MM.1S (cell line): Measurements from ENCODE around the gene VPS16.

ENCODE experiments used
- DNase-seq: peaks from one replicate; pipeline ENCODE4 v3.0.0-alpha.2; 2015
- H2AFZ ChIP-seq: fragments of 300-600 bp; sonication (generic); 2 replicates; pipeline ENCODE4 v1.6.0; 2016; ENCODE audit warnings: antibody characterized with exemption, low read length
- H3F3A ChIP-seq: fragments of 300-600 bp; sonication (generic); 2 replicates; pipeline ENCODE4 v1.6.1; 2016; ENCODE audit warnings: mild to moderate bottlenecking, antibody characterized with exemption, low read length, moderate library complexity, mixed read lengths; ENCODE audit not compliant: insufficient read depth
- H3K27ac ChIP-seq: fragments of 300-600 bp; sonication (generic); 2 replicates; pipeline ENCODE4 v1.5.1; 2016; ENCODE audit warnings: mild to moderate bottlenecking, low read length
- H3K27me3 ChIP-seq: fragments of 300-600 bp; sonication (generic); replicated peaks from 2 replicates; pipeline ENCODE4 v1.6.0; 2016; ENCODE audit warnings: low read length; ENCODE audit not compliant: insufficient read depth
- H3K36me3 ChIP-seq: fragments of 300-600 bp; sonication (generic); replicated peaks from 2 replicates; pipeline ENCODE4 v1.6.1; 2016; ENCODE audit warnings: mild to moderate bottlenecking, low read length, mixed read lengths; ENCODE audit not compliant: insufficient read depth
- H3K4me1 ChIP-seq: fragments of 300-600 bp; sonication (generic); 2 replicates; pipeline ENCODE4 v1.6.1; 2016; ENCODE audit warnings: low read length, mixed read lengths
- H3K4me2 ChIP-seq: fragments of 300-600 bp; sonication (generic); 2 replicates; pipeline ENCODE4 v1.6.0; 2016; ENCODE audit warnings: low read depth, low read length
- H3K4me3 ChIP-seq: fragments of 300-600 bp; sonication (generic); 2 replicates; pipeline ENCODE4 v1.5.1; 2016; ENCODE audit warnings: low read length, mixed read lengths
- H3K79me2 ChIP-seq: fragments of 300-600 bp; sonication (generic); 2 replicates; pipeline ENCODE4 v1.6.1; 2016; ENCODE audit warnings: mixed run types, low read length, mixed read lengths
- H3K9ac ChIP-seq: fragments of 300-600 bp; sonication (generic); 2 replicates; pipeline ENCODE4 v1.6.1; 2016; ENCODE audit warnings: low read length, mixed read lengths
- H3K9me2 ChIP-seq: fragments of 300-600 bp; sonication (generic); replicated peaks from 2 replicates; pipeline ENCODE4 v1.6.1; 2016; ENCODE audit warnings: mild to moderate bottlenecking, low read length, mixed read lengths; ENCODE audit not compliant: insufficient read depth
- H3K9me3 ChIP-seq: fragments of 300-600 bp; sonication (generic); replicated peaks from 2 replicates; pipeline ENCODE4 v1.6.1; 2016; ENCODE audit warnings: mild to moderate bottlenecking, low read length, mixed read lengths; ENCODE audit not compliant: insufficient read depth
- H4K20me1 ChIP-seq: fragments of 300-600 bp; sonication (generic); 2 replicates; pipeline ENCODE4 v1.6.1; 2016; ENCODE audit warnings: mild to moderate bottlenecking, low read length, moderate library complexity, mixed read lengths; ENCODE audit not compliant: insufficient read depth
- CTCF ChIP-seq: fragments of 300-600 bp; sonication (generic); IDR thresholded peaks from 2 replicates; pipeline ENCODE4 v1.5.1; 2016; ENCODE audit warnings: antibody characterized with exemption, low read length, mixed read lengths
- EZH2 ChIP-seq: fragments of 300-600 bp; sonication (generic); optimal IDR thresholded peaks from 2 replicates; pipeline ENCODE3; 2017; ENCODE audit warnings: low read depth, mild to moderate bottlenecking, antibody characterized with exemption, low read length, mixed read lengths
- EZH2phosphoT487 ChIP-seq: fragments of 300-600 bp; sonication (generic); IDR thresholded peaks from 2 replicates; pipeline ENCODE4 v1.6.1; 2018; ENCODE audit warnings: antibody characterized with exemption, low read length

Gene VPS16

DNA sequence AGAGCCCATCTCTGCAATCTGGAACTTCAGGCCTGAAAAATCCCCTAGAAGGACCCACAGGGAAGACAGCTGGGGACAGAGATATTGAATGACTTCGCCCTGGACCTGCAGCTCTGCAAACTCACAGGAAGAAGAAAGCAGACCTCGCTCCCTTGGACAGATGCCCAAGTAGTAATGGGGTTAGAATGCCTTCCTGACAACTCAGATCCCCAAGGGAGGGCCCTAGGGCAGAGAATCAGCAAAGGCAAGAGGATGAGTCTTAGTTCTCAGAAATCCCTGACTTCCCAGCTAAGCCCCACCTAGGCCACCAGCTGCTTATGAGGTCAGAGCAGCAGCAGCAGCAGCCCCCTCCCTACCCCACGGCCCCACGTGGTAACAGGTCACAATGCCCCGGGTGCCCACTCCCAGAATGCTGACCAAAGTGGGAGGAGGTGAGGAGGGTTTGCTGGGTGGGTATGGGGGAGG, 25.9 kb upstream of the VPS16 start, which contains the start of gene C20orf141:
Gene C20orf141, plus strand, starts transcription at position 401 of the 465 bp plus-strand sequence. CDS start 198 bp downstream, outside the sequence.
- no peaks in the 10 kb centered on the region for H3K79me2 ChIP-seq
- H3F3A ChIP-seq = no peaks in the 10 kb centered on the region
- no peaks in the 10 kb centered on the region for H3K9me3 ChIP-seq
- DNase-seq = no peak
- no peaks in the 10 kb centered on the region for H3K36me3 ChIP-seq
- TF ChIP-seq CTCF (no peak), EZH2 (no peak), EZH2phosphoT487 (no peak)
- H3K4me3 ChIP-seq = no peak within 1 kb of the TSS
- no peak within 1 kb of the TSS for H3K9ac ChIP-seq
- H2AFZ ChIP-seq = no peak within 1 kb of the TSS
- no peaks in the 10 kb centered on the region for H3K4me1 ChIP-seq
- no peak within 1 kb of the TSS for H3K27ac ChIP-seq
- H3K4me2 ChIP-seq = no peak within 1 kb of the TSS
- H4K20me1 ChIP-seq = no peaks in the 10 kb centered on the region
- no peaks in the 10 kb centered on the region for H3K9me2 ChIP-seq
- no peaks in the 10 kb centered on the region for H3K27me3 ChIP-seq

DNA sequence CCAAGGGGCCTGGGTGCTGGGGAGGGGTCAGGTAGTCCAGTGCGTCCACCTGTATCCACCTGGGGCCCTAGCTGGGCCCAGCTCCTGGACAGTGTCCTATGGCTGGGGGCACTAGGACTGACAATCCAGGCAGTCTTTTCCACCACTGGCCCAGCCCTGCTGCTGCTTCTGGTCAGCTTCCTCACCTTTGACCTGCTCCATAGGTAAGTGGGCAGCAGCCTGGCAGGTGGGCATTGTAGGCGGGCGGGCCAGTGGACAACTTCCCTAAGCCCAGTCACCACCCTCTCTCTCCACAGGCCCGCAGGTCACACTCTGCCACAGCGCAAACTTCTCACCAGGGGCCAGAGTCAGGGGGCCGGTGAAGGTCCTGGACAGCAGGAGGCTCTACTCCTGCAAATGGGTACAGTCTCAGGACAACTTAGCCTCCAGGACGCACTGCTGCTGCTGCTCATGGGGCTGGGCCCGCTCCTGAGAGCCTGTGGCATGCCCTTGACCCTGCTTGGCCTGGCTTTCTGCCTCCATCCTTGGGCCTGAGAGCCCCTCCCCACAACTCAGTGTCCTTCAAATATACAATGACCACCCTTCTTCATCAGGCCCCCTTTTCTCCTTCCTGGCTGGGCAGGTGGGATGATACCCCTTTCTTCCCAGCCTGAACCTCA, 25.2 kb upstream of the VPS16 start:
- no peak for TF ChIP-seq EZH2phosphoT487
- no peak for TF ChIP-seq CTCF
- no peak for TF ChIP-seq EZH2
- no peak overlapping the region for H3K4me2 ChIP-seq
- no peak overlapping the region for H3K4me3 ChIP-seq
- H3K9ac ChIP-seq = no peak overlapping the region
- H3K27ac ChIP-seq = no peak overlapping the region
- H3K9me2 ChIP-seq = no peaks in the 10 kb centered on the region
- no peaks in the 10 kb centered on the region for H3K4me1 ChIP-seq
- H4K20me1 ChIP-seq = no peaks in the 10 kb centered on the region
- no peaks in the 10 kb centered on the region for H3F3A ChIP-seq
- H3K79me2 ChIP-seq = no peaks in the 10 kb centered on the region
- no peaks in the 10 kb centered on the region for H3K36me3 ChIP-seq
- H3K27me3 ChIP-seq = no peaks in the 10 kb centered on the region
- H2AFZ ChIP-seq = no peak overlapping the region
- H3K9me3 ChIP-seq = no peaks in the 10 kb centered on the region
- DNase-seq = no peak

DNA sequence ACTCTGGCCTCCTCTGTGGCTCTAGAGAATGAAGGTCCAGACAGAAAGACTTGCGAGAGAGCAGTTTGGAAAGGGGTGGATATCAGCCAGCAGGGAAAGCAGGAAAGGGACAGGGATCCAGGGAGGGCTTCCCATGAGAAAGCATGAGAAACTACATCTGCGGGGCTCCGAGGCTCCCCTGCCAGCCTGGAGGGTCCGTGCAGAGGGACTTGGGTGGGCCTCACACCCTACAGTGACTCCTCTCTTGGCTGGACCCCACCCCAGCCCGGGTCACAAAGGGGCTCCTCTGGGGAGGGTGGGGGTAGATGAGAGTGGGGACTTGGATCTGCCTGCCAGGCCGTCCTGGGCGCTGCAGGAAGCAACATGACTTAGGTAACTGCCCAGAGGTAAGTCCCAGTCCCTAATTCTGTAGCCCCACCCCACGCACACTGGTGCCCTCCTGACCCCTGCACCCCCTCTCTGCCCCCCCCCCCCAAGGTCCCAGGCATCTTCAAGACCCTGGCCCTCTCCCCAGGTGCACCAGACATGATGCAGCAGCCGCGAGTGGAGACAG, 24.4 kb upstream of the VPS16 start, which contains the start of gene TMEM239:
Gene TMEM239, plus strand, starts transcription at position 335 of the 553 bp plus-strand sequence. Its CDS starts 191 bp downstream, at position 526.
- no peak for DNase-seq
- H3K27me3 ChIP-seq = no peaks in the 10 kb centered on the region
- H3F3A ChIP-seq = no peaks in the 10 kb centered on the region
- H3K4me1 ChIP-seq = no peaks in the 10 kb centered on the region
- H2AFZ ChIP-seq = no peak within 1 kb of the TSS
- no peak within 1 kb of the TSS for H3K27ac ChIP-seq
- no peaks in the 10 kb centered on the region for H3K36me3 ChIP-seq
- H3K79me2 ChIP-seq = no peaks in the 10 kb centered on the region
- TF ChIP-seq EZH2phosphoT487 (no peak), CTCF (no peak), EZH2 (no peak)
- H3K4me3 ChIP-seq = no peak within 1 kb of the TSS
- no peak within 1 kb of the TSS for H3K4me2 ChIP-seq
- no peak within 1 kb of the TSS for H3K9ac ChIP-seq
- no peaks in the 10 kb centered on the region for H3K9me2 ChIP-seq
- H4K20me1 ChIP-seq = no peaks in the 10 kb centered on the region
- no peaks in the 10 kb centered on the region for H3K9me3 ChIP-seq
